ENCODE measurements around the gene PDLIM5. TPM values are rescaled to one million over a fixed set of nuclear protein-coding genes. Genes with fewer than 3 reads are reported as not detected.

Gene PDLIM5
- total and polyA plus RNA-seq, 2 of the 8 experiments (the other 6 are each of a cell fraction or from before 2014, with no cell fraction given) = 37.3 to 62.1 TPM

- TF ChIP-seq HDAC2 (IDR thresholded peaks at IDR 0.05; ENCODE audit: borderline replicate concordance in 1 of 2, low read depth in 2 of 2, low read length in 2 of 2) = no peak
- no peak for TF ChIP-seq RFX5 (IDR thresholded peaks at IDR 0.05; ENCODE audit: borderline replicate concordance, low read depth, low read length)
- no peak for TF ChIP-seq SIRT6 (IDR thresholded peaks at IDR 0.05; ENCODE audit: low read length)
- TF ChIP-seq ASH2L (IDR thresholded peaks at IDR 0.05; ENCODE audit: low read length) = no peak
- TF ChIP-seq, protein P1, sequence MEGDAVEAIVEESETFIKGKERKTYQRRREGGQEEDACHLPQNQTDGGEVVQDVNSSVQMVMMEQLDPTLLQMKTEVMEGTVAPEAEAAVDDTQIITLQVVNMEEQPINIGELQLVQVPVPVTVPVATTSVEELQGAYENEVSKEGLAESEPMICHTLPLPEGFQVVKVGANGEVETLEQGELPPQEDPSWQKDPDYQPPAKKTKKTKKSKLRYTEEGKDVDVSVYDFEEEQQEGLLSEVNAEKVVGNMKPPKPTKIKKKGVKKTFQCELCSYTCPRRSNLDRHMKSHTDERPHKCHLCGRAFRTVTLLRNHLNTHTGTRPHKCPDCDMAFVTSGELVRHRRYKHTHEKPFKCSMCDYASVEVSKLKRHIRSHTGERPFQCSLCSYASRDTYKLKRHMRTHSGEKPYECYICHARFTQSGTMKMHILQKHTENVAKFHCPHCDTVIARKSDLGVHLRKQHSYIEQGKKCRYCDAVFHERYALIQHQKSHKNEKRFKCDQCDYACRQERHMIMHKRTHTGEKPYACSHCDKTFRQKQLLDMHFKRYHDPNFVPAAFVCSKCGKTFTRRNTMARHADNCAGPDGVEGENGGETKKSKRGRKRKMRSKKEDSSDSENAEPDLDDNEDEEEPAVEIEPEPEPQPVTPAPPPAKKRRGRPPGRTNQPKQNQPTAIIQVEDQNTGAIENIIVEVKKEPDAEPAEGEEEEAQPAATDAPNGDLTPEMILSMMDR (IDR thresholded peaks at IDR 0.05; ENCODE audit: control extremely low read depth in 1 of 3, insufficient read depth in 1 of 3, low read depth in 1 of 3, low read length in 3 of 3) = no peak
These were observed 56.6 kb downstream of the PDLIM5 start (continued) for GRCh38 chr4:94508296-94508695.

Data from H1 (cell line).